ENCODE results near the gene KIF16B.

The KIF16B gene

DNA sequence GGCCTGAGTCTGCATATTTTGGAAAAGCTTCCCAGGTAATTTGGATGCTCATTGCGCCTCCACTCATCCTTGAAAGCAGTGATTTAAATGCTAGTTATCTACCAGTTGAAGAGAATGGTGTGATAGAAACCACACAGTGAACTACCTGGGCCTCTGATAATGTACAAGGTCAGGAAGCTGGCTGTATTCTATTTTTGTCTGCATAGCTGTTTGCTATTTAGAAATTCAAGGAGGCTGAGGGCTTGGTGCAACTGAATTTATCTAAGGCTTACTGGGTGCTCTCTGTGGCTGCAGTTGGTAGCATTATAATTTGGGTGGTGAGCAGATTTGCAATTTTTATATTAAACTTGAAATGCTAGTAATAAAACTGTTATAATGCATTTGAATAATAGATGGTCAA, 245.6 kb downstream of the KIF16B start:
- DNase-seq = no peak

DNA sequence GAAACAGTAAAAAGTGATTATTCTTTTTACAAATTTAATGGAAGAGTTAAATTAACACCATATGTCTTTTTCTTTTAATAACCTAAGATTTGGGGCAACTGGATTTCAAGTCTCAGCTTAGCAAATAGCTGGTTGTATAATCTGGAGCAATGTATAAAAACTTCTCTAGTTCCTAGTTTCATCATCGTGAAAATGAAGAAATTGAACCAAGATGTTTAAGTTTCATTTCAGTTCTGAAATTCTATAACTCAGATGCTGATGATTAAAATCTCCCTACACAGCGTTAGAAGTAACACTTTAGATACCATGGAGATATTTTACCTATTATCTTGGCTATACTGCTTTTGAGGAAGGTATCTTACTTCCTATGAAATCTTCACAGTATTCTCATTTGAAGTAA, 252.0 kb downstream of the KIF16B start:
- DNase-seq = no peak

GRCh38 chr20:16317445-16318362, 255.5 kb downstream of the KIF16B start:
- DNase-seq = no peak

DNA sequence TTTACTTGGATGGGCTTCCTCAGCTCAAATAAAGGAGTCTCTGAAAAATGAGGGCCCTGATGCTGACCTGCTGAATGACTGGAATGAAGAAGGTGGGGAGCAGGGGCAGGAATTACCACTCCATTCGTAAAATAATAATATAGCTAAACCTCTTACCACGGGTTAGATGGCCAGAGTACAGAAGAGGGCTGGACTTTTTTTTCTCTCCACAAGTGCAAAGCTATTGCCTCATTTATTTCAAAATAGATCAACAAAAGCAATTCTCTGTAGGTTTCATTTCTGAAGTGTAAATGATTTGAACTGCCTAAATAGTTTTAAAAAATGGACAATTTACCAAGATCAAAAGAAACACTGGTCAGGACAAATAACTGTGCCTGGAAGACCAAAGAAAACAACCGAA, 256.7 kb downstream of the KIF16B start:
- no peak for DNase-seq

DNA sequence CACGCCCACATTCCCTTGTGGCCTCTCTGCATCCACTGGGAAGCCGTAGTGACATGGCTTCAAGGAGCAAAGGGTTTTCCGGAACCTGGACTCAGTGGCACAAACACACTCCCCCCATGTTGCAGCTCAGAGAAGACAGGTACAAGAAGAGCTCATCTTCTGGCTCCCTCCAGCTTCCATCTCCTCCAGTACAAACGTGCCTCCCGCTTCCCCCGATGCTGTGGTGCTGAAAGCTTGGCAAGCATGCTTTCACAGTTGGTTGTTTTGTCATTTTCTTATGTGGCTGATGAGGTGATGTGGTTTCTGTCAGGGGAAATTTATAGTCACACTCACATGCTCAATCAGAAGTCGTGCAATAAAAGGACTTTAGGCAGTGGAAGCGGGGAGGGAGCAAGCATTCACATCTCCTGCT, 258.5 kb downstream of the KIF16B start:
- no peak for DNase-seq

GRCh38 chr20:16314320-16314719, 258.9 kb downstream of the KIF16B start:
- no peak for DNase-seq

DNA sequence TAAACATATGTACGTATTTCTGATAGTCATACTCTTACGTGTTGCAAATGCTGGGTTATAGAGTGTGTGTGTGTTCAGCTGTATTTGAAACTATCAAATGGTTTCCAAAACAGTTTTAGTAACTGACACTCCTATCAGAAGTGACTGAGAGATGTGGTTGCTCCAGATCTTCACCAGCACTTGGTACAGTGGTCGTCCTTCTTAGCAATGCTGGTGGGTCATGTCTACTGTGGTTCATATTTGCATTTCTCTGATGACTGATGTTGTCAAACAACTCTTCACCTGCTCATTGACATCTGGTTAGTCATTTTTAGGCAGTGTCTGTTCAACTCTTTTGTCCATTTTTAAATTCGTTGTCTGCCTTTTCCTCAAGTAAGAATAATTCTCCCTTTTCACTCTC, 259.3 kb downstream of the KIF16B start:
- DNase-seq = no peak

- DNase-seq = no peak
Observed at GRCh38 chr20:16312998-16313397, 260.2 kb downstream of the KIF16B start.

GRCh38 chr20:16311756-16312155, 261.5 kb downstream of the KIF16B start:
- no peak for DNase-seq

DNA sequence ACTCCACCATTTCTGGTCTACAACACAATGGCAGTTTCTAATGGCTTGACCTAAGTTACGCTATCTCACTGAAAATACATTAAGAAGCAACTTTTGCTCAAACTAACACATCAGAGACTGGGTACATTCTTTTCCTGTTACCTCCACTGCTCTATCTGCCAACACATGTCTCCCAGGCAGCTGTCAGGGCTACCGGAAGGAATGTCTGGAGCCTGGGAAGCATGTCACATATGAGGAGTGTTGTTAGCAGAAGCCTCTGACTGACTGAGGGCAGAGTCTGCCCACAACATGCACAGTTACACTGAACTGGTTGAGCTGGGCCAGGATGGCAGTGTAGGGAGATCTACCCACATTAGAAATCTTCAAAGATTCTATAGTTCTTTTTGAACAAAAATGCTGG, 264.5 kb downstream of the KIF16B start:
- DNase-seq = no peak

- DNase-seq = no peak
Observed at GRCh38 chr20:16302818-16303217, 270.4 kb downstream of the KIF16B start.

- DNase-seq = no peak
Observed at GRCh38 chr20:16301986-16302385, 271.3 kb downstream of the KIF16B start.

DNA sequence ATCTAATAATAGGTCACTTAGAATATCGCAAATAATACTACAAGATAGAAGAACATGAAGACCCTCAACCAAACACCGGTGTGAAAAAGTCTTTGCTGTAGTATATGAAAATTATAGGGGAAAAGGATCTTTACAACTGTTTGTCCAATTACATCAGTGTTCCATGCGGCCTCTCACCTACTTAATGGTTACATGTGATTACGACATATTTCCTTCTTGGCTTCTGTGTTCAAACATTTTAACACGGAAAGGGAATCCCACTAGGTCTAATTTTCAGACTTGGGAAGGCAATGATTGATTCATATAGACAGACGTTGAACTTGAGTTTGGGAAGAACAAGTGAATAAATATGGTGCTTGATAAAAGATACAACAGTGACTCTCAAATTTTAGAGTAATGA, 273.4 kb downstream of the KIF16B start:
- no peak for DNase-seq

GRCh38 chr20:16296931-16297330, 276.3 kb downstream of the KIF16B start:
- no peak for DNase-seq

DNA sequence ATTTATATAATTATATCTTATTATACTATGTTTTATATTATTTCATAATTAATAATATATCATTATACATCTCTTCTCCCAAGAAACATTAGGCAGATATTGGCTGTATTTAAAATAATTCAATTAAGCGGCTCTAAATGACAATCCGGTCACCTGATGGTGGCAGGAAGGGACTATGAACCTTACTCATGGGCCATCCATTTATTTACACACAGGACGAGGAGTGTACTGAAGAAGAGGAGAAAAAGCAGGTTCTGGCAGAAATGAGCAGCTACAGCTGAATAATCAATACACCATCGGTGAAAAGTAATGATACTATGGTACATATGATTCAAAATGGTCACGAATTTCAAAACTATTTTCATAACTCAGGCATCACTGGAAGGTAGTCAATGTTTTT, 277.7 kb downstream of the KIF16B start:
- no peak for DNase-seq

DNA sequence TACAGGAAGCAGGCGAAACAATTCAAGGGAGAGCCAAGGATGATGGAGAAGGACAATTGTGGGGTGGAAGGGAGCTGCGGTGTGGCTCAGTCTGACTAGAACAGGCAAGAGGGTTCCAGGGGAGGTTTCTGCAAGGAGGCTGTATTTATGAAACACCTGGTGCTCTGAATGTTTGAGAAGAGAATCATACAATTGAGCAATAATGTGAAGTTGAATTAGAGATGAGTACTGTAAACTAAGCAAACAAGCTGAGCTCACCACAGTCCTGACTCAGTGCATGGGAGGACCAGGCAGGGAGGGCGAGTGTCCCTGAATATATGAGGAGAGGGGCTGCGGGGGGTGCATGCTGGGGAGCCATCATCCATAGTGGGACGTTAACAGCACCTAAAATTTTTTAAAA, 279.7 kb downstream of the KIF16B start:
- no peak for DNase-seq

- DNase-seq = no peak
Observed at GRCh38 chr20:16292226-16292880, 280.9 kb downstream of the KIF16B start.

DNA sequence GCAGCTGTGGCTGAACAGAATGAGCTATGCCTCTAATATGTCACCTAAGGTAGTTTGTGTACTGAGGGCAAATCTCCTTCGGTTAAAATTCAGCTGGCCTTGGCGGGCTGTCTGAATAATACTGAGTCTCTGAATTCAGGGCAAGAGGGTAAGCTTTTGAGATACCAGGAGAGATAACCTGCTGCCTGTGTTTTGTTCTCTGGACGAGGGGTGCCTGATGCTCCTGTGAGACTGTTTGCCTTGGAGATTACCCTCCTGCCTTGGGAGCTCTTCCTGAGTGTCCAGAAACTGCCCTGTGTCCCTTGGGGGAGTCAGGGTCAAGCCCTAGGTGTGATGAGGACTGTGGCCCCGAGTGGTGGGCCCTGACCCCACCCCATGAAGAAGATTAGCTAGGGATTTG, 282.9 kb downstream of the KIF16B start:
- no peak for DNase-seq

DNA sequence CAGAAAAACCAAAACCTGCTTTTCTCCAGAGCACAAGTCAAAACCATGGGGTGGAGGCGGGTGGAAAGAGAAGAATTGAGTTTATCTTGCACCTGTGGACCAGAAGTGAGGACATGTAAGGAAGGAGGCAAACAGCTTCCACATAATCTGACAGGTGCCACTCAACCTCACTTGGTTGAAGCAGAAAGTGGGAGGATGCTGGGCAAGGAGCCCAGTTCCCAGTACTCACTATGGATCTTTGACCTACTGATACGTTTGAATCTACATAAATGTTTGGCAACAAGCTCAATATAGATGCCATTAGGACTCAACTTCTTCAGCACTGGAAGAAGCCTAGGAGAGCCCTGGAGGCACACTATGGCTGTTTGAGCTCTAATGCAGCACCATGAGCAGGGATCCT, 285.5 kb downstream of the KIF16B start:
- DNase-seq = no peak

GRCh38 chr20:16286601-16287000, 286.6 kb downstream of the KIF16B start:
- no peak for DNase-seq

- no peak for DNase-seq
Observed at GRCh38 chr20:16284385-16285100, 288.7 kb downstream of the KIF16B start.

GRCh38 chr20:16283978-16284377, 289.3 kb downstream of the KIF16B start:
- DNase-seq = no peak

GRCh38 chr20:16283307-16283706, 289.9 kb downstream of the KIF16B start:
- DNase-seq = no peak

DNA sequence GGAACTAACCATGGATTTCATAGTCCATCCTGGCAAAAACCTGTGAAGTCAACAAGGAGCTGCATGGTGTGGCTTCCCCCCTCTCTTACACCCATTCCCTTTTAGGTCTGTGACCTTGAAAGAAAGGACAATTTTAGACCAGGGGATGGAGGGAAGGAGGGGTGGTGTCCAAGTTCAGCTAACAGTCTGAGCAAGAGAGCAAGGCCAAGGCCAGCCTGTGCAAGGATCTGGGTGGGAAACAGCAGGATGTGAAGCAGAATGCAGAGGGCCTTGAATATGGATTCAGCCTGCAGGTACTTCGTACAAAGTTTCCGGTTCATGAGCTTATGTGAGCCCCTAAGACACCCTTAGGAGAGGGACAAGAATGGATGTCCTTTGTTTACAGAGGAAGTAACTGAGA, 293.0 kb downstream of the KIF16B start:
- DNase-seq = no peak
